Small intestine (tissue), 7 donors: ENCODE results near the gene FKBP14. TPM values are rescaled to one million over a fixed set of nuclear protein-coding genes. Genes with fewer than 3 reads are reported as not detected.

Source experiments
- DNase-seq, 2 donors: peaks; one replicate each; pipeline versions ENCODE4 v3.0.0 to v3.0.0-alpha.2; 2013
- FAIRE-seq: peaks from 2 replicates; lab custom pipeline; 2012; peaks lifted over from hg19 to GRCh38; lab: Jason Lieb, UNC
- H3K27ac ChIP-seq, 3 donors: one replicate each; pipeline ENCODE4 v1.5.1; 2013; ENCODE audit warnings: low read length in 2 of 3, mild to moderate bottlenecking in 2 of 3, control low read depth in 1 of 3, inconsistent platforms in 1 of 3, low read depth in 1 of 3, moderate library complexity in 1 of 3
- H3K27me3 ChIP-seq, 3 donors: one replicate each; pipeline ENCODE4 v1.6.1; 2013; ENCODE audit warnings: low read length in 3 of 3, inconsistent platforms in 1 of 3; ENCODE audit not compliant: control insufficient read depth in 3 of 3, insufficient read depth in 3 of 3
- H3K36me3 ChIP-seq, 3 donors: one replicate each; pipeline ENCODE4 v1.6.1; 2013; ENCODE audit warnings: low read length in 3 of 3, inconsistent platforms in 1 of 3, low read depth in 1 of 3, mild to moderate bottlenecking in 1 of 3, moderate library complexity in 1 of 3; ENCODE audit not compliant: control insufficient read depth in 3 of 3, insufficient read depth in 2 of 3
- H3K4me1 ChIP-seq, 3 donors: one replicate each; pipeline ENCODE4 v1.6.1; 2013; ENCODE audit warnings: low read length in 2 of 3, inconsistent platforms in 1 of 3, low read depth in 1 of 3, mild to moderate bottlenecking in 1 of 3, moderate library complexity in 1 of 3; ENCODE audit not compliant: control insufficient read depth in 3 of 3, insufficient read depth in 2 of 3
- H3K4me3 ChIP-seq, 3 donors: one replicate each; pipeline ENCODE4 v1.5.1; 2013; ENCODE audit warnings: low read length in 3 of 3, control low read depth in 1 of 3, inconsistent platforms in 1 of 3, low read depth in 1 of 3, mild to moderate bottlenecking in 1 of 3, moderate library complexity in 1 of 3
- H3K9me3 ChIP-seq, 2 donors: one replicate each; pipeline ENCODE4 v1.6.1; 2013; ENCODE audit warnings: low read depth in 1 of 2, low read length in 1 of 2; ENCODE audit not compliant: control insufficient read depth in 2 of 2, insufficient read depth in 1 of 2
- WGBS, 3 donors: extraction: QIAGEN DNeasy Blood & Tissue Kit; methylation state at CpG; one replicate each; pipeline ENCODE4 v1.1.7; 2013; 5-methylcytosine and 5-hydroxymethylcytosine counted together
- polyA plus RNA-seq, 4 donors: library from polyadenylated mRNA; stranded (reverse) in 3 of 4; unstranded in 1 of 4; fragments of 200-250 nt in 3 of 4; fragments of 120-200 nt in 1 of 4; gene quantifications; one replicate each; pipeline versions ENCODE4 v1.2.1 to v1.2.3, GENCODE V29; 2013
- donor health status: healthy with polysubstance abuse.
- donor health status: control.
- donor health status: control.
- donor health status: Bipolar disorder and iron deficiency.
- donor health status: healthy.

FKBP14 gene
- polyA plus RNA-seq, 4 donors: 0.45 to 11.1 (median 1.8) TPM

- no peak for FAIRE-seq
- H3K4me1 ChIP-seq: peaks cover 0 to 5% (median 0%) of the 10 kb centered on the region in 3 donors
- H3K9me3 ChIP-seq: no peaks in the 10 kb centered on the region
- no peak for DNase-seq
- H3K36me3 ChIP-seq: peaks cover 0 to 17% (median 0%) of the 10 kb centered on the region in 3 donors
- H3K27me3 ChIP-seq: no peaks in the 10 kb centered on the region
- H3K27ac ChIP-seq: no peak overlapping the region
- no peak overlapping the region for H3K4me3 ChIP-seq
- WGBS, 3 donors: 97 to 100% (median 97%) methylated on average over 1 of the region's 1 CpG
These were observed 6.5 kb downstream of the FKBP14 start for GRCh38 chr7:30019960-30020359.

GRCh38 chr7:30019387-30019786 lies 7.1 kb downstream of the FKBP14 start:
- FAIRE-seq: no peak

DNA sequence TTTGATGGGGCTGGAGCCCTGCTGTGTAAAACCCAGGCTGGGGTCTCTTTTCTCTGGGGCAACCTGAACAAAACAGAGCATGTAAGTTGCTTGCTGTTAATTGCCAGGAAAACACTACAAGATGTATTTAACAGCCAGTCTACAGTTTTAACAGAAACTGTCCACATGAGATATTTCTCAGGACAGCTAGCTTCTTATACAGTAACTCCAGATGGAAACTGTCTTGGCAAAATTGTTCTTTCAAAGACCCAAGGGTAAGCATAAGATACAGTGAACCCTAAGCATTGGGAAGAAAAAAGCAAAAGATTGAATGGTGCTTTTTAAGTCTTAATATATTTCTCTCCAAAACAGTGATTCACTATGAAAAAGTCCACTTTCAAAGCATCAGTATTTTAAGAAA lies 8.1 kb downstream of the FKBP14 start:
- H3K27ac ChIP-seq: no peak overlapping the region
- no peaks in the 10 kb centered on the region for H3K4me1 ChIP-seq
- FAIRE-seq (no peak), DNase-seq (no peak)
- H3K4me3 ChIP-seq: no peak overlapping the region
- H3K27me3 ChIP-seq: no peaks in the 10 kb centered on the region
- no peaks in the 10 kb centered on the region for H3K9me3 ChIP-seq
- H3K36me3 ChIP-seq: peaks cover 0 to 21% (median 0%) of the 10 kb centered on the region in 3 donors

More at GRCh38 chr7:30019387-30019786, 7.1 kb downstream of the FKBP14 start:
- no peak for DNase-seq
- H3K36me3 ChIP-seq: peaks cover 0 to 18% (median 0%) of the 10 kb centered on the region in 3 donors
- no peaks in the 10 kb centered on the region for H3K4me1 ChIP-seq
- H3K9me3 ChIP-seq: no peaks in the 10 kb centered on the region
- no peak overlapping the region for H3K4me3 ChIP-seq
- no peaks in the 10 kb centered on the region for H3K27me3 ChIP-seq
- H3K27ac ChIP-seq: no peak overlapping the region
- WGBS, 3 donors: 80 to 95% (median 81%) methylated on average over 1 of the region's 1 CpG

DNA sequence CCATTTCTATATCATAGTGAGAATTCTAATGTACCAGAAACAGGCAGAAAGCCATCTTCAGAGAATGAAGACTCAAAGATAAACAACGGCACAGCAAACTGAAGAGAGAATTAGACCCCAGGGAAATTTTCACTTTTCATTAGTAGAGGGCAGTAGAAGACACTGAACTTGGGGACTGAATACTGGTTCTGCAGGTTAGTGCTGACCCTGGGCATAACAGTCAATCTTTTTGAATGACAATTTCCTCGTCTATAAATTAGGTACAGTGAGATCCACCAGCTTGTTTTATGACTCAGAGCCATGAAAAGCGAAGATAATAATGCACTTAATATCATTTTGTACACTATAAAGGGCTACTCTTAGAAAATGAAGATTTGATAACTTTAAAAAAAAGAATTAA lies 13.7 kb downstream of the FKBP14 start:
- H3K4me1 ChIP-seq: no peaks in the 10 kb centered on the region
- H3K27me3 ChIP-seq: no peaks in the 10 kb centered on the region
- no peak for DNase-seq
- no peak overlapping the region for H3K4me3 ChIP-seq
- peaks cover 0 to 18% (median 0%) of the 10 kb centered on the region in 3 donors for H3K36me3 ChIP-seq
- H3K9me3 ChIP-seq: no peaks in the 10 kb centered on the region
- WGBS, 3 donors: 47 to 68% (median 58%) methylated on average over 3 of the region's 3 CpGs
- no peak for FAIRE-seq
- no peak overlapping the region for H3K27ac ChIP-seq

DNA sequence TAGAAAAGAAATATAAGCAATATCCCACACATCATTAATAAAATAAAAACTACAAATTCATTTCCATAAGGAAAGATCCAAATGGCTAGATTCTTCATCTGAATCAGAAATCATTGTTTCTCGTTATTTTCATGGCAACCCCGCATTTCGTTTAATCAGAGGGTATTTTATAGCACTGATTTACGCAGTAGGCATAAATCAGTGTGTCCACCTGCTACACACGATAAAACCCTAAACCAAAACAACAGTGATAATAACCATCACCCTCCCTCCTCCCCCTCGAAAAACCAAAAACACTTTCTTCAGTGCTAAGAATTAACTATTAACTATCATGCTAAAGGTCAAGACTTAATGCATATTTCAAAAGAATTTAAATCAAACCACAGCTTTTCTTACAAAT lies 16.5 kb downstream of the FKBP14 start:
- 30 to 69% (median 54%) methylated on average over 6 of the region's 6 CpGs for WGBS, 3 donors
- H3K27me3 ChIP-seq: no peaks in the 10 kb centered on the region
- FAIRE-seq (no peak), DNase-seq (no peak)
- H3K4me1 ChIP-seq: no peaks in the 10 kb centered on the region
- no peak overlapping the region for H3K27ac ChIP-seq
- H3K36me3 ChIP-seq: peaks cover 0 to 5% (median 0%) of the 10 kb centered on the region in 3 donors
- H3K4me3 ChIP-seq: no peak overlapping the region
- no peaks in the 10 kb centered on the region for H3K9me3 ChIP-seq

DNA sequence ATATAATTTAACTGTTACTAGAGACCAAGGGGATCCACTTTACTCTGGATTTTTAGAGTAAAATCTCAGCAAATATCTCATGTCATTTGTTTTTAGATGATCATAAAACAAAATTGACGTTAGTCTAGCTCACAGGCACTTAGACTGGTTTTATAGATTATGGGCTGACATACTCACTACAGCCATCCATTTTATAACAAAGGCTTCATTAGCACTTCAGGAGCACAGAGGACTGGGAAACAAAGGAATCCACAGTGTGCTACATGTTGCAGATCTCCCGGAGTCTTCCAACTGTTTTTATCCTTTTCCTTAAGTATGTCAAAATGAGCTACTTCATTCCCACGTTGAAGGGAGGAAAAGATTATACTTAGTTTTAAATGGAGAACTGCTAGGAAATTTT lies 21.0 kb downstream of the FKBP14 start:
- Histone ChIP-seq H3K27ac (no peak overlapping the region), H3K36me3 (no peaks in the 10 kb centered on the region), H3K4me1 (no peaks in the 10 kb centered on the region), H3K4me3 (no peak overlapping the region), H3K9me3 (no peaks in the 10 kb centered on the region), H3K27me3 (no peaks in the 10 kb centered on the region)
- 45 to 60% (median 55%) methylated on average over 3 of the region's 3 CpGs for WGBS, 3 donors
- FAIRE-seq (no peak), DNase-seq (no peak)

DNA sequence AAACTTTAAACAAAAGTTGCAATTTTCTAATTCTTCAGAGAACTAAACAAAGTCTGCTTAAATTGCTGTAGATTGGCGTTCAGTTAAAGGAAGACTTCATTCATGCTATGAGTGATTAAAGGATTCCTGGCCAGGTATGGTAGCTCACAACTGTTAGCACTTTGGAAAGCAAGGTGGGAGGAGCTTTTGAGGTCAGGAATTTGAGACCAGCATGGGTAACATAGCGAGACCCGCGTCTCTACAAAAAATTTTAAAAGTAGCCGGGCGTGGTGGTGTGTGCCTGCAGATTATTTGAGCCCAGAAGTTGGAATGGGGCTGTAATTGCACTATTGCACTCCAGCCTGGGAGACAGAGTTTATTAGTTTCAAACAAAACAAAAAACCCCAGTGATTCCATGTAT lies 23.4 kb downstream of the FKBP14 start:
- WGBS, 3 donors: 53 to 69% (median 66%) methylated on average over 6 of the region's 6 CpGs
- H3K36me3 ChIP-seq: no peaks in the 10 kb centered on the region
- H3K9me3 ChIP-seq: no peaks in the 10 kb centered on the region
- no peak overlapping the region for H3K27ac ChIP-seq
- no peak for DNase-seq
- H3K4me1 ChIP-seq: no peaks in the 10 kb centered on the region
- no peaks in the 10 kb centered on the region for H3K27me3 ChIP-seq
- H3K4me3 ChIP-seq: no peak overlapping the region
- no peak for FAIRE-seq

DNA sequence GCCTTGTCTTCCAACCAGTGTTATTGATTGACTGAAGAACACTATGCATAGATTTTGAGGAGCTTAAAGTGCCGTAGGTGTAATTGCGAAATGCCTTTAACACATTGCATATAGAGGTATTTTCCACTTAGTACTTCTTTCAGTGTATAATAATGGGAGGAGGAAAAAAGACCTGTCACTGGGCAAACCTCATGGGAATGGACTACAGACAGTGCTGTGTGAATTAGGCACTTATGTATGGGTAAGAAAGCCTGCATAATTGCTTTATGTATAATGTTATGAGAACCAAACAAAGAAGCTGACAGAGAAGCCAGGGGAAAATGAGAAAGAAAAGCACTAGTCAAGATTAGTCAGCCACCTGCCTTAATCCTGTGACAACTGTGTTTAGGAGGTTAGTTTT lies 24.5 kb downstream of the FKBP14 start:
- WGBS, 3 donors: 87 to 94% (median 91%) methylated on average over 2 of the region's 2 CpGs
- DNase-seq (no peak), FAIRE-seq (no peak)
- no peak overlapping the region for H3K27ac ChIP-seq
- no peaks in the 10 kb centered on the region for H3K4me1 ChIP-seq
- no peaks in the 10 kb centered on the region for H3K27me3 ChIP-seq
- no peaks in the 10 kb centered on the region for H3K36me3 ChIP-seq
- no peaks in the 10 kb centered on the region for H3K9me3 ChIP-seq
- no peak overlapping the region for H3K4me3 ChIP-seq

GRCh38 chr7:29998489-29998888 lies 28.0 kb downstream of the FKBP14 start:
- no peak overlapping the region for H3K27ac ChIP-seq
- H3K4me3 ChIP-seq: no peak overlapping the region
- FAIRE-seq (no peak), DNase-seq (no peak)
- H3K36me3 ChIP-seq: no peaks in the 10 kb centered on the region
- no peaks in the 10 kb centered on the region for H3K4me1 ChIP-seq
- H3K27me3 ChIP-seq: no peaks in the 10 kb centered on the region
- H3K9me3 ChIP-seq: peaks cover 0 to 5% of the 10 kb centered on the region in 2 donors
